Immature natural killer cell (primary cell): ENCODE data around the gene KIF26B. TPM values are rescaled to one million over a fixed set of nuclear protein-coding genes. Genes with fewer than 3 reads are reported as not detected.

ENCODE experiments used
- DNase-seq, 3 donors: peaks; one replicate each; pipeline ENCODE4 v3.0.0; 2022; ENCODE audit warnings: mixed read lengths in 1 of 3
- H3K27ac Mint-ChIP-seq, 6 donors: one replicate each; pipeline ENCODE4 v1.8.0; 2020; ENCODE audit warnings: mixed read lengths in 6 of 6, mild to moderate bottlenecking in 5 of 6, inconsistent platforms in 4 of 6, moderate library complexity in 3 of 6
- H3K27me3 Mint-ChIP-seq, 3 donors: one replicate each; pipeline ENCODE4 v1.8.0; 2020 to 2021; ENCODE audit warnings: low read depth in 3 of 3, mild to moderate bottlenecking in 3 of 3, mixed read lengths in 3 of 3, moderate library complexity in 3 of 3, inconsistent platforms in 1 of 3
- H3K36me3 Mint-ChIP-seq, 3 donors: one replicate each; pipeline ENCODE4 v1.8.0; 2020; ENCODE audit warnings: mixed read lengths in 3 of 3, inconsistent platforms in 2 of 3, mild to moderate bottlenecking in 2 of 3
- H3K4me1 Mint-ChIP-seq, 2 donors: one replicate each; pipeline ENCODE4 v1.8.0; 2020; ENCODE audit warnings: inconsistent platforms in 2 of 2, mild to moderate bottlenecking in 2 of 2, mixed read lengths in 2 of 2, moderate library complexity in 1 of 2
- H3K4me3 Mint-ChIP-seq, 5 donors: one replicate each; pipeline ENCODE4 v1.8.0; 2020; ENCODE audit warnings: mild to moderate bottlenecking in 5 of 5, mixed read lengths in 5 of 5, inconsistent platforms in 3 of 5, moderate library complexity in 3 of 5
- H3K9me3 Mint-ChIP-seq, 6 donors: one replicate each; pipeline ENCODE4 v1.8.0; 2020; ENCODE audit warnings: mild to moderate bottlenecking in 6 of 6, mixed read lengths in 6 of 6, inconsistent platforms in 4 of 6, moderate library complexity in 3 of 6
- polyA plus RNA-seq, 3 donors: library from polyadenylated mRNA; unstranded; fragments of 300-500 nt; fragmentation: Illumina TruSeq; gene quantifications; one replicate each; pipeline ENCODE4 v1.2.3, GENCODE V29; 2021

Gene KIF26B
- polyA plus RNA-seq, 3 donors from 2014 or later = 0.07 to 0.39 TPM; not detected in 1

- Mint-ChIP-seq H3K4me3 (no peak overlapping the region), H3K9me3 (peaks cover 4 to 8% (median 6%) of the 10 kb centered on the region in 6 donors), H3K27ac (no peak overlapping the region), H3K27me3 (peaks cover 0 to 4% (median 2%) of the 10 kb centered on the region in 3 donors), H3K4me1 (no peaks in the 10 kb centered on the region), H3K36me3 (peaks cover 0 to 4% (median 0%) of the 10 kb centered on the region in 3 donors)
- DNase-seq = no peak
Observed at GRCh38 chr1:245211761-245212160, 57.0 kb downstream of the KIF26B start.

GRCh38 chr1:245212221-245212710, 57.5 kb downstream of the KIF26B start:
- H3K36me3 Mint-ChIP-seq = no peaks in the 10 kb centered on the region
- H3K9me3 Mint-ChIP-seq = peaks cover under 1 to 3% (median 2%) of the 10 kb centered on the region in 6 donors
- no peaks in the 10 kb centered on the region for H3K4me1 Mint-ChIP-seq
- DNase-seq = no peak
- H3K4me3 Mint-ChIP-seq = no peak overlapping the region
- no peak overlapping the region for H3K27ac Mint-ChIP-seq
- H3K27me3 Mint-ChIP-seq = peaks cover 0 to 2% (median 2%) of the 10 kb centered on the region in 3 donors

- DNase-seq = no peak
- H3K36me3 Mint-ChIP-seq = no peaks in the 10 kb centered on the region
- no peak overlapping the region for H3K27ac Mint-ChIP-seq
- H3K9me3 Mint-ChIP-seq = no peaks in the 10 kb centered on the region
- H3K27me3 Mint-ChIP-seq = peaks cover 0 to 4% (median 2%) of the 10 kb centered on the region in 3 donors
- H3K4me3 Mint-ChIP-seq = no peak overlapping the region
- H3K4me1 Mint-ChIP-seq = no peaks in the 10 kb centered on the region
Observed at GRCh38 chr1:245213066-245213831, 58.5 kb downstream of the KIF26B start.

GRCh38 chr1:245215071-245215470, 60.3 kb downstream of the KIF26B start:
- Mint-ChIP-seq H3K9me3 (no peaks in the 10 kb centered on the region), H3K4me1 (no peaks in the 10 kb centered on the region), H3K36me3 (no peaks in the 10 kb centered on the region), H3K27me3 (peaks cover 0 to 5% (median 4%) of the 10 kb centered on the region in 3 donors), H3K4me3 (no peak overlapping the region), H3K27ac (no peak overlapping the region)
- DNase-seq = no peak

GRCh38 chr1:245216366-245217115, 61.8 kb downstream of the KIF26B start:
- Mint-ChIP-seq H3K36me3 (no peaks in the 10 kb centered on the region), H3K4me3 (no peak overlapping the region), H3K27ac (no peak overlapping the region), H3K27me3 (peaks cover 0 to 5% (median 4%) of the 10 kb centered on the region in 3 donors), H3K9me3 (no peaks in the 10 kb centered on the region), H3K4me1 (no peaks in the 10 kb centered on the region)
- DNase-seq = no peak

GRCh38 chr1:245217853-245218608, 63.2 kb downstream of the KIF26B start:
- H3K27me3 Mint-ChIP-seq = peaks cover 0 to 5% (median 4%) of the 10 kb centered on the region in 3 donors
- no peak overlapping the region for H3K27ac Mint-ChIP-seq
- no peaks in the 10 kb centered on the region for H3K36me3 Mint-ChIP-seq
- DNase-seq = no peak
- no peak overlapping the region for H3K4me3 Mint-ChIP-seq
- H3K4me1 Mint-ChIP-seq = no peaks in the 10 kb centered on the region
- no peaks in the 10 kb centered on the region for H3K9me3 Mint-ChIP-seq

- no peaks in the 10 kb centered on the region for H3K4me1 Mint-ChIP-seq
- no peak overlapping the region for H3K4me3 Mint-ChIP-seq
- no peak for DNase-seq
Observed at GRCh38 chr1:245220381-245220985, 65.7 kb downstream of the KIF26B start.

GRCh38 chr1:245221805-245222204, 67.0 kb downstream of the KIF26B start:
- Mint-ChIP-seq H3K4me3 (no peak overlapping the region), H3K27ac (no peak overlapping the region), H3K36me3 (no peaks in the 10 kb centered on the region), H3K27me3 (peaks cover 0 to 3% (median 2%) of the 10 kb centered on the region in 3 donors), H3K4me1 (no peaks in the 10 kb centered on the region), H3K9me3 (no peaks in the 10 kb centered on the region)
- no peak for DNase-seq

More at GRCh38 chr1:245220381-245220985, 65.7 kb downstream of the KIF26B start:
- no peaks in the 10 kb centered on the region for H3K36me3 Mint-ChIP-seq
- no peak overlapping the region for H3K27ac Mint-ChIP-seq
- peaks cover 0 to 5% (median 2%) of the 10 kb centered on the region in 3 donors for H3K27me3 Mint-ChIP-seq
- H3K9me3 Mint-ChIP-seq = no peaks in the 10 kb centered on the region

GRCh38 chr1:245222931-245223595, 68.3 kb downstream of the KIF26B start:
- H3K27ac Mint-ChIP-seq = no peak overlapping the region
- no peaks in the 10 kb centered on the region for H3K36me3 Mint-ChIP-seq
- DNase-seq = no peak
- no peaks in the 10 kb centered on the region for H3K4me1 Mint-ChIP-seq
- H3K27me3 Mint-ChIP-seq = peaks cover 0 to 3% (median 0%) of the 10 kb centered on the region in 3 donors
- H3K4me3 Mint-ChIP-seq = no peak overlapping the region
- H3K9me3 Mint-ChIP-seq = no peaks in the 10 kb centered on the region

GRCh38 chr1:245225322-245226202, 70.8 kb downstream of the KIF26B start:
- DNase-seq = no peak
- no peaks in the 10 kb centered on the region for H3K36me3 Mint-ChIP-seq
- H3K27me3 Mint-ChIP-seq = no peaks in the 10 kb centered on the region
- no peak overlapping the region for H3K27ac Mint-ChIP-seq
- no peaks in the 10 kb centered on the region for H3K9me3 Mint-ChIP-seq
- H3K4me1 Mint-ChIP-seq = no peaks in the 10 kb centered on the region
- H3K4me3 Mint-ChIP-seq = no peak overlapping the region

- Mint-ChIP-seq H3K27ac (no peak overlapping the region), H3K9me3 (no peaks in the 10 kb centered on the region), H3K4me1 (no peaks in the 10 kb centered on the region), H3K27me3 (no peaks in the 10 kb centered on the region), H3K36me3 (no peaks in the 10 kb centered on the region), H3K4me3 (no peak overlapping the region)
- DNase-seq = no peak
Observed at GRCh38 chr1:245226203-245226499, 71.4 kb downstream of the KIF26B start.

- H3K36me3 Mint-ChIP-seq = no peaks in the 10 kb centered on the region
- H3K4me1 Mint-ChIP-seq = no peaks in the 10 kb centered on the region
- no peaks in the 10 kb centered on the region for H3K9me3 Mint-ChIP-seq
Observed at GRCh38 chr1:245229051-245229450, 74.3 kb downstream of the KIF26B start.

More at GRCh38 chr1:245229051-245229450, 74.3 kb downstream of the KIF26B start:
- no peak overlapping the region for H3K27ac Mint-ChIP-seq
- no peaks in the 10 kb centered on the region for H3K27me3 Mint-ChIP-seq
- no peak overlapping the region for H3K4me3 Mint-ChIP-seq
- DNase-seq = no peak
